Measurements from ENCODE around the gene GPRC5C. TPM values are rescaled to one million over a fixed set of nuclear protein-coding genes. Genes with fewer than 3 reads are reported as not detected.
A peak's percentile ranks its signal among the peaks of the same experiment; 100 is the strongest.

Gene GPRC5C
- total RNA-seq, 1 experiment from 2014 or later: 15.5 TPM

- H3K9me3 ChIP-seq (ENCODE audit: control insufficient read depth, low read depth, low read length): no peaks in the 10 kb centered on the region
- Mint-ChIP-seq H3K4me3 (peak overlapping the region; percentile 67 to 90), H3K27ac (0 out of 7 replicates have a peak overlapping the region, but pooled peaks of 1 of the 3 experiments have one; percentile 44), H3K27me3 (ENCODE audit: low read depth) (peaks cover 73% of the 10 kb centered on the region), H3K36me3 (ENCODE audit: insufficient read depth in 1 of 3, low read depth in 3 of 3) (peaks cover 0 to 6% (median 0%) of the 10 kb centered on the region in 3 experiments; a peak in 2 of 7 replicates), H3K9me3 (no peaks in the 10 kb centered on the region), H3K4me1 (peaks cover 37 to 47% of the 10 kb centered on the region in 2 experiments)
- H3K56ac ChIP-seq (ENCODE audit: insufficient read length, low read depth, low read length): no peak overlapping the region
- no peak overlapping the region for H2BK15ac ChIP-seq (ENCODE audit: low read depth, low read length)
- H3K23me2 ChIP-seq (ENCODE audit: insufficient read length, low read depth, low read length, poor library complexity, severe bottlenecking): peaks cover 27% of the 10 kb centered on the region
- DNase-seq: peak; percentile 58
- H2BK20ac ChIP-seq (ENCODE audit: low read depth, low read length, poor library complexity, severe bottlenecking): no peak overlapping the region
- no peak overlapping the region for H2BK12ac ChIP-seq (ENCODE audit: insufficient read length, low read depth, low read length)
- peak overlapping the region; percentile 60 for H3K4me2 ChIP-seq (ENCODE audit: insufficient read depth, insufficient read length, low read length)
- no peak overlapping the region for H3K4ac ChIP-seq (ENCODE audit: low read depth, low read length)
- H3K79me2 ChIP-seq (ENCODE audit: insufficient read depth, low read length): no peaks in the 10 kb centered on the region
- H2AFZ ChIP-seq (ENCODE audit: low read length): no peak overlapping the region
- no peak overlapping the region for H2AK5ac ChIP-seq (ENCODE audit: insufficient read length, low read length)
- H3K27me3 ChIP-seq (ENCODE audit: insufficient read depth, low read length): no peaks in the 10 kb centered on the region; the same call in 1 of the 2 replicates
- peak overlapping the region; percentile 44; the same call in 1 of the 2 replicates for H3K14ac ChIP-seq (ENCODE audit: insufficient read depth, low read length)
- no peak overlapping the region for H2BK5ac ChIP-seq (ENCODE audit: insufficient read length, low read length)
- peak overlapping the region; percentile 77 for H3K18ac ChIP-seq (ENCODE audit: insufficient read length, low read depth, low read length)
- TF ChIP-seq CTCF (conservative IDR thresholded peaks at IDR 0.05): no peak
- H4K8ac ChIP-seq (replicated peaks; ENCODE audit: insufficient read length, low read depth, low read length): no peak overlapping the region
- no peak overlapping the region for H3T11ph ChIP-seq (ENCODE audit: low read length)
- no peaks in the 10 kb centered on the region for H4K20me1 ChIP-seq (ENCODE audit: control insufficient read depth, insufficient read depth, insufficient read length)
- no peak overlapping the region for H3K23ac ChIP-seq (ENCODE audit: insufficient read length, low read depth, low read length)
- no peak overlapping the region for H4K91ac ChIP-seq (ENCODE audit: insufficient read length, low read depth, low read length)
- H3K79me1 ChIP-seq (ENCODE audit: insufficient read depth, low read depth, low read length, poor library complexity, severe bottlenecking): no peaks in the 10 kb centered on the region
- no CpG with 5 or more reads among the region's 19 CpGs for WGBS (ENCODE audit: extremely low coverage, insufficient read length, low lambda C conversion rate)
- peaks cover 8% of the 10 kb centered on the region; the same call in 1 of the 2 replicates for H3K4me1 ChIP-seq (ENCODE audit: insufficient read depth, low read length)
- no peak overlapping the region for H3K9ac ChIP-seq (ENCODE audit: extremely low read depth, insufficient read length, low read length)
- H3K27ac ChIP-seq (ENCODE audit: insufficient read length, low read depth, low read length): no peak overlapping the region
- H4K5ac ChIP-seq (ENCODE audit: insufficient read length, low read depth, low read length): no peak overlapping the region
- H2BK120ac ChIP-seq (ENCODE audit: low read depth, low read length, poor library complexity, severe bottlenecking): no peak overlapping the region
These were observed 2.1 kb upstream of the GPRC5C start for GRCh38 chr17:74429604-74430384.

All from H9 (cell line).